ENCODE results near the gene IARS1.

IARS1 gene

GRCh38 chr9:92298036-92298435 is 4.5 kb upstream of the IARS1 start:
- H3K27ac ChIP-seq (ENCODE audit: low read depth, low read length), result no peak overlapping the region
- peaks cover 5% of the 10 kb centered on the region for H3K79me2 ChIP-seq (ENCODE audit: insufficient read depth, low read length)
- no peak overlapping the region for H3K4me3 ChIP-seq (ENCODE audit: insufficient read depth, low read length, poor library complexity, severe bottlenecking)
- H3K9ac ChIP-seq (ENCODE audit: low read length), result no peak overlapping the region
- no peaks in the 10 kb centered on the region for H3K9me3 ChIP-seq (ENCODE audit: insufficient read depth, low read length)
- H3F3A ChIP-seq (ENCODE audit: insufficient read depth), result peaks cover 51% of the 10 kb centered on the region
- no peak overlapping the region for H3K4me2 ChIP-seq (ENCODE audit: low read depth, low read length, poor library complexity, severe bottlenecking)
- H3K36me3 ChIP-seq (ENCODE audit: low read length), result peaks cover 58% of the 10 kb centered on the region
- no peaks in the 10 kb centered on the region for H3K9me2 ChIP-seq (replicated peaks; ENCODE audit: insufficient read depth, low read length)
- H2AFZ ChIP-seq (ENCODE audit: low read depth, low read length, severe bottlenecking), result no peak overlapping the region
- no peaks in the 10 kb centered on the region for H4K20me1 ChIP-seq (ENCODE audit: low read depth, low read length)
- H3K27me3 ChIP-seq (ENCODE audit: low read length), result no peaks in the 10 kb centered on the region
- TF ChIP-seq EZH2phosphoT487 (conservative IDR thresholded peaks at IDR 0.05; ENCODE audit: low read length) (no peak), CTCF (IDR thresholded peaks at IDR 0.05; ENCODE audit: insufficient read depth, low read length, poor library complexity, severe bottlenecking) (no peak)

DNA sequence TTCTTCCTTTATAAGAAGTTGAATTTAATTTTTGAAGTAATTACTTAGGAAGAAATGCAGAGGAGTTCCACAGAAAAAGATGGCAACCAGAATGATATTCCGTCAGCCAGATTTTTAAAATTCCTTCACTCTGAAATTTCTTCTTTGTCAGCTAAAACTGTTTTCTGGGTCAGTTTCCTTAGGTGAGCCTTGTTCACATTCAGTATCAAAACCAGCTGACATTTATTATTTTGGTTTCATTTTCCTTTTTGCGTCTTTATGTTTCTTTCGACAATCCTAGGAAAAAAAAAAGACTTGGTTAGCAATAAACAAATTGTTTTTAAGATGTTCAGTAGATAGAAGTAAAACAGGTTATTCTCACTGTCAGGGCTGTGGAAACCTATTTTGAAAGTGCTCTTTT is 4.1 kb upstream of the IARS1 start:
- no peak overlapping the region for H3K4me2 ChIP-seq (ENCODE audit: low read depth, low read length, poor library complexity, severe bottlenecking)
- TF ChIP-seq CTCF (IDR thresholded peaks at IDR 0.05; ENCODE audit: insufficient read depth, low read length, poor library complexity, severe bottlenecking) (no peak), EZH2phosphoT487 (conservative IDR thresholded peaks at IDR 0.05; ENCODE audit: low read length) (no peak)
- peaks cover 9% of the 10 kb centered on the region for H3K79me2 ChIP-seq (ENCODE audit: insufficient read depth, low read length)
- no peaks in the 10 kb centered on the region for H3K27me3 ChIP-seq (ENCODE audit: low read length)
- no peak overlapping the region for H3K27ac ChIP-seq (ENCODE audit: low read depth, low read length)
- H3K9ac ChIP-seq (ENCODE audit: low read length), result no peak overlapping the region
- no peaks in the 10 kb centered on the region for H3K9me2 ChIP-seq (replicated peaks; ENCODE audit: insufficient read depth, low read length)
- no peak overlapping the region for H2AFZ ChIP-seq (ENCODE audit: low read depth, low read length, severe bottlenecking)
- peaks cover 50% of the 10 kb centered on the region for H3F3A ChIP-seq (ENCODE audit: insufficient read depth)
- H3K9me3 ChIP-seq (ENCODE audit: insufficient read depth, low read length), result no peaks in the 10 kb centered on the region
- H3K36me3 ChIP-seq (ENCODE audit: low read length), result peaks cover 54% of the 10 kb centered on the region
- no peak overlapping the region for H3K4me3 ChIP-seq (ENCODE audit: insufficient read depth, low read length, poor library complexity, severe bottlenecking)
- no peaks in the 10 kb centered on the region for H4K20me1 ChIP-seq (ENCODE audit: low read depth, low read length)

DNA sequence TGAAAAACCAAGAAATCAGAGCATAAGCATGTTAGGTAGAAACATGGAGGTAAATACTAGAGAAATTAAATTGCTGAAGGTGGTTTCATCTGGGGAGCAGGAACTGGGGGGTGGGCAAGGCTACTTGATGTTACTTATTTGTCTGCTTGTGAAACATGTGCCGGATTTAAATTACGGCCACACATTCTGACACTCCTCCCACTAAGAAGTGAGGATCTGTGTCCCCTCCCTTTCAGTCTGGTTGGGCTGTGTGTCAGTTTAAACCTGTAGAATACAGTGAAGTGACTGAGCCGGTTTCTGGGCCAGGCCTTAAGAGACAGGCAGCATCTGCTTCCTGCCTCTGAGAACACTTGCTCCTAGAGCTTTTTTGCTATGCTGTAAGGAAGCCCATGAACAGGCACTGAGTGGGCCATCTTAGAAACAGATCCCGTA is 2.3 kb upstream of the IARS1 start:
- Histone ChIP-seq H3K4me3 (ENCODE audit: insufficient read depth, low read length, poor library complexity, severe bottlenecking) (no peak overlapping the region), H3K36me3 (ENCODE audit: low read length) (peaks cover 42% of the 10 kb centered on the region), H4K20me1 (ENCODE audit: low read depth, low read length) (peaks cover 4% of the 10 kb centered on the region; the same call in 1 of the 2 replicates), H3K4me2 (ENCODE audit: low read depth, low read length, poor library complexity, severe bottlenecking) (peak overlapping the region; percentile 82), H3K9me3 (ENCODE audit: insufficient read depth, low read length) (no peaks in the 10 kb centered on the region), H3K9ac (ENCODE audit: low read length) (no peak overlapping the region), H3K27me3 (ENCODE audit: low read length) (no peaks in the 10 kb centered on the region), H3K27ac (ENCODE audit: low read depth, low read length) (peak overlapping the region; percentile 85), H2AFZ (ENCODE audit: low read depth, low read length, severe bottlenecking) (no peak overlapping the region), H3F3A (ENCODE audit: insufficient read depth) (peaks cover 46% of the 10 kb centered on the region), H3K9me2 (replicated peaks; ENCODE audit: insufficient read depth, low read length) (no peaks in the 10 kb centered on the region), H3K79me2 (ENCODE audit: insufficient read depth, low read length) (peaks cover 27% of the 10 kb centered on the region)
- no peak for TF ChIP-seq EZH2phosphoT487 (conservative IDR thresholded peaks at IDR 0.05; ENCODE audit: low read length)
- TF ChIP-seq CTCF (IDR thresholded peaks at IDR 0.05; ENCODE audit: insufficient read depth, low read length, poor library complexity, severe bottlenecking), result no peak

Data from SU-DHL-6 (cell line).